Left renal pelvis (tissue), 4 donors: ENCODE results near the gene HK1. TPM values are rescaled to one million over a fixed set of nuclear protein-coding genes. Genes with fewer than 3 reads are reported as not detected.
"Not testable (repeated sequence)": the region's sequence is repeated elsewhere in the genome, so short reads cannot be mapped to it uniquely, and the experiment has no call there.

Source experiments
- DNase-seq, 4 donors: peaks; one replicate each; pipeline ENCODE4 v3.0.0-alpha.2; 2013; ENCODE audit warnings: low read depth in 4 of 4, low spot score in 3 of 4
- polyA plus RNA-seq, 4 donors: library from polyadenylated mRNA; unstranded; fragments of 120-200 nt; gene quantifications; one replicate each; pipeline ENCODE4 v1.2.1, GENCODE V29; 2013; ENCODE audit not compliant: insufficient read length in 4 of 4

Gene HK1
- polyA plus RNA-seq, 4 donors, result 38.0 to 53.7 (median 52.3) TPM

- no peak for DNase-seq
These were observed 25.1 kb upstream of the HK1 start for GRCh38 chr10:69253171-69253570.

GRCh38 chr10:69254877-69255276, 23.4 kb upstream of the HK1 start:
- no peak for DNase-seq

GRCh38 chr10:69259547-69260243, 18.6 kb upstream of the HK1 start:
- DNase-seq, result no peak

- DNase-seq, result no peak
These were observed 17.1 kb upstream of the HK1 start for GRCh38 chr10:69261184-69261583.

- peak in 1 of 4 donors; percentile 9 for DNase-seq
These were observed 16.0 kb upstream of the HK1 start for GRCh38 chr10:69262292-69262751.

- DNase-seq, result no peak
These were observed 12.8 kb upstream of the HK1 start for GRCh38 chr10:69265521-69265920.

GRCh38 chr10:69268761-69269416, 9.4 kb upstream of the HK1 start:
- DNase-seq, result no peak

GRCh38 chr10:69269761-69270160, 8.5 kb upstream of the HK1 start:
- no peak for DNase-seq

GRCh38 chr10:69270990-69271389, 7.3 kb upstream of the HK1 start:
- no peak for DNase-seq

- DNase-seq, result no peak
These were observed 5.7 kb upstream of the HK1 start for GRCh38 chr10:69272624-69273023.

- DNase-seq, result no peak
These were observed 2.9 kb upstream of the HK1 start for GRCh38 chr10:69275444-69275843.

GRCh38 chr10:69276503-69276902, 1.8 kb upstream of the HK1 start:
- no peak for DNase-seq

GRCh38 chr10:69279110-69279509, 814 bp downstream of the HK1 start:
- DNase-seq, result no peak

GRCh38 chr10:69281507-69282413, 3.5 kb downstream of the HK1 start:
- no peak for DNase-seq

- DNase-seq, result not testable (repeated sequence)
These were observed 6.1 kb downstream of the HK1 start for GRCh38 chr10:69284402-69284801.

GRCh38 chr10:69285699-69286098, 7.4 kb downstream of the HK1 start:
- DNase-seq, result no peak

GRCh38 chr10:69287181-69287580, 8.9 kb downstream of the HK1 start:
- DNase-seq, result no peak

GRCh38 chr10:69290993-69291392, 12.7 kb downstream of the HK1 start:
- no peak for DNase-seq

- no peak for DNase-seq
These were observed 14.2 kb downstream of the HK1 start for GRCh38 chr10:69292459-69292858.

GRCh38 chr10:69295027-69295636, 16.8 kb downstream of the HK1 start:
- DNase-seq, result no peak

GRCh38 chr10:69303632-69304051, 25.3 kb downstream of the HK1 start:
- no peak for DNase-seq
